Activated effector memory CD4-positive, alpha-beta T cell treated with anti-CD3 and anti-CD28 coated beads, Interleukin-2, amount 50 U/mL, for 16 hours (primary cell): ENCODE results near the gene TFEB.

ENCODE experiments used
- DNase-seq: peaks from one replicate; pipeline ENCODE4 v3.0.0-alpha.2; 2020

Gene TFEB

GRCh38 chr6:41704656-41705310 lies 30.6 kb downstream of the TFEB start:
- no peak for DNase-seq

DNA sequence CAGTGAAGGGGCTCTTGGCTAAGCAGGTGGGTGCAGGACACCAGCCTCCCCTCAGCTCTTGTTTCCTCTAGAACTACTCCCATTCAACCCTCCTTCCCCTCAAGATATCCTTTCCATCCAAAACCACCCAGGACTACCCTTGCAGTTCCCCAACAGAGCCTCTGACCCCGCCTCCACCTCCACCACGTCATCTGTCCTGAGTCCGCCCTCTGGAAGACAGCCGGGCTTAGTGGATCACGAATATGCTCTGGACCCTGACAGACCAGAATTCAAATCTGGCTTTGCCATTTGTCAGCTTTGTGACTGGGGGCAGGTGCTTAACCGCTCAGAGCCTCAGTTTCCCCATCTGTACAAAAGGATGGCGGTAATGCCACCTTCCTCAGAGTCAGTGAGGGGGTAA lies 31.4 kb downstream of the TFEB start:
- DNase-seq, result no peak

GRCh38 chr6:41702771-41703494 lies 32.5 kb downstream of the TFEB start:
- no peak for DNase-seq

DNA sequence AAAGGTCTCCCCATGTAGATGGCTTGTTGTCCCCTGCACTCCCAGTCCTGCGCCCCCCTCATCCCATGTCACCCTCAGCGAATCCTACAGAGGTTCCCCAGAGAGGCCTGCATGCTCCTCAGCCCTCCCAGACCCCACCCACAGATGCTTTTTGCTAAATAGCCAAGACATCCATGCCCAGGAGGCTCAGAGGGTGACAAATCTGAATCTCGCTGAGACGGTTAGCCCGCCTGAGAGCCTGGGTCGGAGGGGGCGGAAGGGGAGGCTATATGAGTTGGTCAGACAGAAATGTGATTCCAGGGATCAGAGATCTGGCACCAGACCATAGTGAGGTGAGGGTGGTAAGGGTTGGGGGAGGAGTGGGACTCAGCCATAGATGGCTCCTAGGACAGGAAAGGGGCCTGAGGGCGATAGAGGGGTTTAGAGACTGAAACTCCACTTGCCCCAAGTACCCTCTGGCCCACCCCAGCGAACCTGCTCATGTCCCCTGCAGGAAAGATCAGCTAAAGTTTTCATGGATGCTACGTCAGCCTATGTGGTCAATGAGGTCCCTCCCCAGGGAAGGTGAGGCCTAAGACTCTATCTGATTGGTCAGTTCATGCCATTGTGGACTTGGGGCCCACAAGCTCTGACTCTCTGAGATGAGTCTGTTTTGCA lies 33.2 kb downstream of the TFEB start:
- DNase-seq, result no peak

GRCh38 chr6:41700463-41701347 lies 34.7 kb downstream of the TFEB start:
- no peak for DNase-seq

GRCh38 chr6:41699063-41699462 lies 36.3 kb downstream of the TFEB start:
- no peak for DNase-seq

GRCh38 chr6:41697861-41698781 lies 37.3 kb downstream of the TFEB start:
- DNase-seq, result no peak

GRCh38 chr6:41696788-41697187 lies 38.6 kb downstream of the TFEB start:
- no peak for DNase-seq

GRCh38 chr6:41695825-41696224 lies 39.6 kb downstream of the TFEB start:
- no peak for DNase-seq

GRCh38 chr6:41694815-41695526 lies 40.4 kb downstream of the TFEB start:
- DNase-seq, result no peak

DNA sequence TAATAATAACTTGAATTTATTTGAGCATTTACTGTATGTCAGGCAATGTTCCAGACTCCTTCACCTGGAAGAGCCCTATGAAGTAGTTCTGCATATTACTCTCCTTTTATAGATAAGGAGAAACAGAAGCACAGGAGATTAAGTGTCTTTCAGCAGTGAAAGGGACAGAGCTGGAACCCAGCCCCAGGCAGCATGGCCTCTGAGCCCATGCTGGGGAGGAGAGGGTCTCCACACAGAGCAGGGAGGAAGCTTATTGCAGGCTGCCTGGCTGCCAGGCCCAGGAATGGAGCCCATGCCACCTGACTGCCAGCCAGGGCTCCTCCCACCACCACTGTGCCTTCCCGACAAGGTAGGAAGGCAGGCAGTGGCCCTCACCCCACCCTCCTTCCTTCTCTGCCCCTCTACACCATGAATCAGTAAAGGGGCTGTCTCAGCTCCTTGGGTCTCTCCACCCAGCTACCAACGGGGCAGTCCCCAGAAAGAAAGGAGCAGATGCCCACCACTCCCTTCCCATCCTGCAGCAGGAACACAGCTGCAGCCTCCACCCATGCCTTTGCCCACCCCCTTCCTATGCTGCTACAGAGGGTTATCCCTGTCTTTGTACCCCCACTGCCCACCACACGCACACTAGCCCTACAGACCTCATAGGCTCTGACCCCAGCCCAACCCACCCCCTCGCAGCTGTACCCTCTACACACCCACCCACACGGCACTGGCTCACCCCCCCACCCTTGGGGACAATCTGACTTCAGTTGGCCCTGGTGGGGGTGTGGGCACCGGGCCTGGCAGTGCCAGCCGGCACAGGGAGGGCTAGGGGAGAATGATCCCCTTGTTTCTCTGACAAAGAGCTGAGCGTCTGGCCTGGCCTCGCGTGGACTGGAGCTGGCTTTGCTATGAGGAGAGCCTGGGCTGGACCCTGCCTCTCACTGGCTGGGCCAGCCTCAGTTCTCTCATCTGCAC lies 41.8 kb downstream of the TFEB start:
- DNase-seq, result no peak

GRCh38 chr6:41692730-41693129 lies 42.7 kb downstream of the TFEB start:
- DNase-seq, result peak; percentile 39

- peak; percentile 38 for DNase-seq
Measured at GRCh38 chr6:41692080-41692675, 43.2 kb downstream of the TFEB start.

- DNase-seq, result peak; percentile 53
Measured at GRCh38 chr6:41691426-41692079, 43.9 kb downstream of the TFEB start.

DNA sequence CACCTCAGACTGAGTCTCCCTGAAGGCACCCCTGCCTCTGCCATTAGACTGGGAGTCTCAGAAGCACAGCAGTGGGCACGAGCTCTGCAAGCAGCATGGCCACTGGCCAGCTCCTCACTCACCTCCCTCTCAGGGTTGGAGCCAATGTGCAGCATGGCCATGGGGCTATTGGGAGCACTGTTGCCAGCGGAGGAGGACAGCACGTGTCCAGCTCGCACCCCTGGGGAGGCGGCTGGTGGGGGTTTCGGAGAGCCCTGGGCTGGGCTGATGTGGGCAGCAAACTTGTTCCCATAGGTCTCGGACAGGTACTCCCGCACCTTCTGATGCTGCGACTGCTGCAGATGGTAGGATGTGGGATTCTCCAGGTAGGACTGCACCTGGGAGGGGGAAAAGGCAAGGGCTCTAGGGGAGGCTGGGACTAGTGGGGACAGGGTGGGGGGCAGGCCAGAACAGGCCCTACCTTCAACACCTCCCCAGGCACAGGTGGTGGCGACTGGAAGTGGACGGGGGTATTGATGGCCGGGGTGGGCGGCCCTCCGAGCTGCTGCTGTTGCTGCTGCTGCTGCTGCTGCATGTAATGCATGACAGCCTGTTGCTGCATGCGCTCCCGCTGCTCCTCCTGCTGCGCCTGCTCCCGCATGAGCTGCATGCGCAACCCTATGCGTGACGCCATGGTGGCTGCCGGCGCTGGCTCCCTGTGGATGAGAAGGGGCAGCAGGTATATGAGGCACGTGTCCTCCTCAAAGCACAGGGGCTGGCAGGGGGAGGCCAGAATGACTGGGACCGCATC lies 44.7 kb downstream of the TFEB start:
- DNase-seq, result peak; percentile 61

GRCh38 chr6:41689171-41690008 lies 46.0 kb downstream of the TFEB start:
- DNase-seq, result peak; percentile 24

GRCh38 chr6:41688256-41688965 lies 47.0 kb downstream of the TFEB start:
- peak; percentile 54 for DNase-seq
